Naive B cell (primary cell): ENCODE data around the gene DCBLD2. TPM values are rescaled to one million over a fixed set of nuclear protein-coding genes. Genes with fewer than 3 reads are reported as not detected.

Source experiments
- ATAC-seq, 2 donors: fragments of 150-1000 bp; cut with Tn5 transposase; 2 replicates each; pipeline ENCODE4 v1.10.0; 2021; ENCODE audit warnings: low read depth in 2 of 2, mild to moderate bottlenecking in 2 of 2, moderate library complexity in 2 of 2
- DNase-seq: peaks from one replicate; pipeline ENCODE4 v3.0.0; 2022
- H3K27ac Mint-ChIP-seq, 6 donors: one replicate each; pipeline ENCODE4 v1.8.0; 2020 to 2022; ENCODE audit warnings: mild to moderate bottlenecking in 6 of 6, mixed read lengths in 6 of 6, moderate library complexity in 5 of 6, inconsistent platforms in 2 of 6
- H3K27me3 Mint-ChIP-seq, 3 donors: one replicate each; pipeline ENCODE4 v1.8.0; 2021 to 2022; ENCODE audit warnings: mixed read lengths in 3 of 3, mild to moderate bottlenecking in 1 of 3
- H3K36me3 Mint-ChIP-seq, 2 donors: one replicate each; pipeline ENCODE4 v1.8.0; 2020 to 2022; ENCODE audit warnings: mixed read lengths in 2 of 2, inconsistent platforms in 1 of 2, mild to moderate bottlenecking in 1 of 2
- H3K4me1 Mint-ChIP-seq, 3 donors: one replicate each; pipeline ENCODE4 v1.8.0; 2020 to 2022; ENCODE audit warnings: mixed read lengths in 3 of 3, inconsistent platforms in 1 of 3, mild to moderate bottlenecking in 1 of 3, moderate library complexity in 1 of 3
- H3K4me3 Mint-ChIP-seq, 8 donors: one replicate each; pipeline ENCODE4 v1.8.0; 2020 to 2022; ENCODE audit warnings: mild to moderate bottlenecking in 8 of 8, mixed read lengths in 8 of 8, moderate library complexity in 8 of 8, inconsistent platforms in 2 of 8
- H3K9me3 Mint-ChIP-seq, 7 donors: one replicate each; pipeline ENCODE4 v1.8.0; 2020 to 2022; ENCODE audit warnings: mixed read lengths in 7 of 7, mild to moderate bottlenecking in 5 of 7, inconsistent platforms in 2 of 7, moderate library complexity in 1 of 7
- polyA plus RNA-seq, 6 donors: library from polyadenylated mRNA; unstranded; fragments of 300-500 nt; fragmentation: Illumina TruSeq; gene quantifications; one replicate each; pipeline ENCODE4 v1.2.3, GENCODE V29; 2021; ENCODE audit warnings: low read depth in 6 of 6

Gene DCBLD2
- polyA plus RNA-seq, 6 donors from 2014 or later, result 0.27 to 2.7 (median 1.7) TPM; not detected in 1

- DNase-seq, result no peak
- H3K4me1 Mint-ChIP-seq, result no peaks in the 10 kb centered on the region
- no peak for ATAC-seq
- H3K27me3 Mint-ChIP-seq, result peaks cover 0 to 4% (median 0%) of the 10 kb centered on the region in 3 donors
- no peaks in the 10 kb centered on the region for H3K36me3 Mint-ChIP-seq
- H3K4me3 Mint-ChIP-seq, result no peak overlapping the region
- H3K9me3 Mint-ChIP-seq, result no peaks in the 10 kb centered on the region
- H3K27ac Mint-ChIP-seq, result no peak overlapping the region
Observed at GRCh38 chr3:98777286-98777685, 124.2 kb downstream of the DCBLD2 start.

- H3K4me3 Mint-ChIP-seq, result no peak overlapping the region
- ATAC-seq (no peak), DNase-seq (no peak)
- no peaks in the 10 kb centered on the region for H3K9me3 Mint-ChIP-seq
- peaks cover 0 to 4% (median 0%) of the 10 kb centered on the region in 3 donors for H3K27me3 Mint-ChIP-seq
- H3K4me1 Mint-ChIP-seq, result no peaks in the 10 kb centered on the region
- H3K36me3 Mint-ChIP-seq, result no peaks in the 10 kb centered on the region
- H3K27ac Mint-ChIP-seq, result no peak overlapping the region
Observed at GRCh38 chr3:98776140-98776493, 125.4 kb downstream of the DCBLD2 start.

GRCh38 chr3:98775459-98776139 is 125.9 kb downstream of the DCBLD2 start:
- no peak overlapping the region for H3K4me3 Mint-ChIP-seq
- no peaks in the 10 kb centered on the region for H3K9me3 Mint-ChIP-seq
- H3K4me1 Mint-ChIP-seq, result peaks cover 0 to 3% (median 0%) of the 10 kb centered on the region in 3 donors
- DNase-seq (no peak), ATAC-seq (no peak)
- H3K27ac Mint-ChIP-seq, result no peak overlapping the region
- H3K36me3 Mint-ChIP-seq, result no peaks in the 10 kb centered on the region
- peaks cover 0 to 4% (median 0%) of the 10 kb centered on the region in 3 donors for H3K27me3 Mint-ChIP-seq

GRCh38 chr3:98772022-98772421 is 129.5 kb downstream of the DCBLD2 start:
- no peak overlapping the region for H3K4me3 Mint-ChIP-seq
- H3K4me1 Mint-ChIP-seq, result peaks cover 0 to 6% (median 0%) of the 10 kb centered on the region in 3 donors
- ATAC-seq, result no peak
- H3K9me3 Mint-ChIP-seq, result no peaks in the 10 kb centered on the region
- no peaks in the 10 kb centered on the region for H3K27me3 Mint-ChIP-seq
- DNase-seq, result no peak
- no peak overlapping the region for H3K27ac Mint-ChIP-seq
- no peaks in the 10 kb centered on the region for H3K36me3 Mint-ChIP-seq

GRCh38 chr3:98770261-98771039 is 131.0 kb downstream of the DCBLD2 start:
- Mint-ChIP-seq H3K9me3 (no peaks in the 10 kb centered on the region), H3K4me3 (peak overlapping the region in 4 of 8 donors; percentile 17 to 71 (median 42)), H3K27me3 (no peaks in the 10 kb centered on the region), H3K36me3 (no peaks in the 10 kb centered on the region), H3K4me1 (peaks cover 0 to 6% (median 0%) of the 10 kb centered on the region in 3 donors), H3K27ac (peak overlapping the region in 5 of 6 donors; percentile 4 to 85 (median 58))
- ATAC-seq (peak; percentile 51 to 72), DNase-seq (peak; percentile 14)

GRCh38 chr3:98769448-98769847 is 132.0 kb downstream of the DCBLD2 start:
- no peak overlapping the region for H3K4me3 Mint-ChIP-seq
- no peak overlapping the region for H3K27ac Mint-ChIP-seq
- peaks cover 0 to 6% (median 2%) of the 10 kb centered on the region in 3 donors for H3K4me1 Mint-ChIP-seq
- H3K27me3 Mint-ChIP-seq, result no peaks in the 10 kb centered on the region
- H3K9me3 Mint-ChIP-seq, result no peaks in the 10 kb centered on the region
- DNase-seq (no peak), ATAC-seq (no peak)
- no peaks in the 10 kb centered on the region for H3K36me3 Mint-ChIP-seq

- Mint-ChIP-seq H3K36me3 (no peaks in the 10 kb centered on the region), H3K27me3 (no peaks in the 10 kb centered on the region), H3K4me3 (no peak overlapping the region), H3K4me1 (peaks cover 0 to 11% (median 6%) of the 10 kb centered on the region in 3 donors), H3K27ac (no peak overlapping the region), H3K9me3 (no peaks in the 10 kb centered on the region)
- DNase-seq, result no peak
- no peak for ATAC-seq
Observed at GRCh38 chr3:98768961-98769360, 132.5 kb downstream of the DCBLD2 start.

- ATAC-seq, result no peak
- DNase-seq, result no peak
- H3K36me3 Mint-ChIP-seq, result no peaks in the 10 kb centered on the region
- H3K4me3 Mint-ChIP-seq, result no peak overlapping the region
- H3K9me3 Mint-ChIP-seq, result no peaks in the 10 kb centered on the region
- H3K27me3 Mint-ChIP-seq, result no peaks in the 10 kb centered on the region
- no peak overlapping the region for H3K27ac Mint-ChIP-seq
- peaks cover 12 to 26% (median 22%) of the 10 kb centered on the region in 3 donors for H3K4me1 Mint-ChIP-seq
Observed at GRCh38 chr3:98766924-98767323, 134.6 kb downstream of the DCBLD2 start.

GRCh38 chr3:98765721-98766120 is 135.8 kb downstream of the DCBLD2 start:
- no peaks in the 10 kb centered on the region for H3K36me3 Mint-ChIP-seq
- DNase-seq (no peak), ATAC-seq (no peak)
- H3K27ac Mint-ChIP-seq, result no peak overlapping the region
- no peak overlapping the region for H3K4me3 Mint-ChIP-seq
- H3K9me3 Mint-ChIP-seq, result no peaks in the 10 kb centered on the region
- H3K27me3 Mint-ChIP-seq, result no peaks in the 10 kb centered on the region
- H3K4me1 Mint-ChIP-seq, result peaks cover 13 to 34% (median 32%) of the 10 kb centered on the region in 3 donors

GRCh38 chr3:98764472-98764884 is 137.0 kb downstream of the DCBLD2 start:
- ATAC-seq (no peak), DNase-seq (no peak)
- H3K27me3 Mint-ChIP-seq, result no peaks in the 10 kb centered on the region
- H3K9me3 Mint-ChIP-seq, result no peaks in the 10 kb centered on the region
- H3K4me3 Mint-ChIP-seq, result peak overlapping the region in 2 of 8 donors; percentile 26 to 41
- peaks cover 13 to 32% (median 30%) of the 10 kb centered on the region in 3 donors for H3K4me1 Mint-ChIP-seq
- H3K27ac Mint-ChIP-seq, result no peak overlapping the region
- no peaks in the 10 kb centered on the region for H3K36me3 Mint-ChIP-seq

GRCh38 chr3:98763819-98764418 is 137.6 kb downstream of the DCBLD2 start:
- DNase-seq (no peak), ATAC-seq (no peak)
- no peaks in the 10 kb centered on the region for H3K9me3 Mint-ChIP-seq
- H3K27ac Mint-ChIP-seq, result peak overlapping the region in 2 of 6 donors; percentile 31 to 52
- H3K4me3 Mint-ChIP-seq, result peak overlapping the region in 3 of 8 donors; percentile 41 to 65 (median 61)
- H3K27me3 Mint-ChIP-seq, result no peaks in the 10 kb centered on the region
- no peaks in the 10 kb centered on the region for H3K36me3 Mint-ChIP-seq
- peaks cover 13 to 32% (median 30%) of the 10 kb centered on the region in 3 donors for H3K4me1 Mint-ChIP-seq

GRCh38 chr3:98763076-98763475 is 138.4 kb downstream of the DCBLD2 start, which contains the start of gene ST3GAL6:
ST3GAL6 (plus strand) TSS chr3:98763340; CDS start chr3:98768441, 5,101 bp downstream.
- Mint-ChIP-seq H3K4me1 (peaks cover 13 to 32% (median 30%) of the 10 kb centered on the region in 3 donors), H3K36me3 (no peaks in the 10 kb centered on the region), H3K27ac (peak within 1 kb of the TSS in 5 of 6 donors; percentile 23 to 89 (median 74)), H3K27me3 (no peaks in the 10 kb centered on the region), H3K9me3 (no peaks in the 10 kb centered on the region), H3K4me3 (peak within 1 kb of the TSS in 5 of 8 donors; percentile 13 to 76 (median 61))
- ATAC-seq (peak in 1 of 2 donors; percentile 63), DNase-seq (no peak)

GRCh38 chr3:98761643-98762229 is 139.8 kb downstream of the DCBLD2 start:
- peak in 1 of 2 donors; percentile 59 for ATAC-seq
- H3K4me1 Mint-ChIP-seq, result peaks cover 13 to 32% (median 30%) of the 10 kb centered on the region in 3 donors
- H3K9me3 Mint-ChIP-seq, result no peaks in the 10 kb centered on the region
- no peaks in the 10 kb centered on the region for H3K36me3 Mint-ChIP-seq
- no peaks in the 10 kb centered on the region for H3K27me3 Mint-ChIP-seq
- H3K4me3 Mint-ChIP-seq, result peak overlapping the region in 3 of 8 donors; percentile 1 to 48 (median 18)
- peak overlapping the region in 2 of 6 donors; percentile 63 to 74 for H3K27ac Mint-ChIP-seq
- DNase-seq, result no peak
